DOHH2 (cell line): ENCODE results near the gene REL.

Experiments
- CTCF ChIP-seq: fragments of 200-600 bp; sonication (generic); IDR thresholded peaks from one replicate; pipeline ENCODE4 v1.5.1; 2014; ENCODE audit warnings: antibody characterized with exemption, mild to moderate bottlenecking, low read depth, low read length; ENCODE audit not compliant: poor library complexity, severe bottlenecking
- EZH2phosphoT487 ChIP-seq: fragments of 200-600 bp; sonication (generic); IDR thresholded peaks from 2 replicates; pipeline ENCODE4 v1.6.1; 2017; ENCODE audit warnings: borderline replicate concordance, mild to moderate bottlenecking, antibody characterized with exemption, low read length, moderate library complexity, mixed read lengths

- TF ChIP-seq CTCF = no peak
- TF ChIP-seq EZH2phosphoT487 = no peak
Observed at GRCh38 chr2:60938301-60938700, 56.9 kb downstream of the REL start.
